Loucy (cell line): Measurements from ENCODE around the gene POP4.

ENCODE experiments used
- H2AFZ ChIP-seq: fragments of 200-600 bp; sonication (generic); 2 replicates; pipeline ENCODE4 v1.6.0; 2016; ENCODE audit warnings: antibody characterized with exemption, mild to moderate bottlenecking, low read length, moderate library complexity
- H3F3A ChIP-seq: fragments of 200-600 bp; 2 replicates; pipeline ENCODE4 v1.6.0; 2016; ENCODE audit warnings: antibody characterized with exemption, low read depth, mild to moderate bottlenecking
- H3K27me3 ChIP-seq: fragments of 200-600 bp; sonication (generic); 2 replicates; pipeline ENCODE4 v1.6.1; 2014; ENCODE audit warnings: low read length, mild to moderate bottlenecking; ENCODE audit not compliant: insufficient read depth, poor library complexity, severe bottlenecking
- H3K36me3 ChIP-seq: fragments of 200-600 bp; sonication (generic); 2 replicates; pipeline ENCODE4 v1.6.1; 2016; ENCODE audit warnings: low read length; ENCODE audit not compliant: insufficient read depth
- H3K4me1 ChIP-seq: fragments of 200-600 bp; sonication (generic); 2 replicates; pipeline ENCODE4 v1.5.1; 2014; ENCODE audit warnings: low read length, mild to moderate bottlenecking; ENCODE audit not compliant: insufficient read depth, poor library complexity, severe bottlenecking
- H3K4me2 ChIP-seq: fragments of 200-600 bp; sonication (generic); 2 replicates; pipeline ENCODE4 v1.6.0; 2014; ENCODE audit warnings: antibody characterized with exemption, low read length, low read depth, mild to moderate bottlenecking; ENCODE audit not compliant: poor library complexity, severe bottlenecking
- H3K4me3 ChIP-seq: fragments of 200-600 bp; sonication (generic); 2 replicates; pipeline ENCODE4 v1.5.1; 2014; ENCODE audit warnings: low read length, mild to moderate bottlenecking, mixed read lengths; ENCODE audit not compliant: poor library complexity, severe bottlenecking
- H3K79me2 ChIP-seq: fragments of 200-600 bp; sonication (generic); 2 replicates; pipeline ENCODE4 v1.6.1; 2014; ENCODE audit warnings: low read length; ENCODE audit not compliant: insufficient read depth
- H3K9ac ChIP-seq: fragments of 200-600 bp; sonication (generic); 2 replicates; pipeline ENCODE4 v1.6.0; 2014; ENCODE audit warnings: mild to moderate bottlenecking, low read depth, low read length, moderate library complexity; ENCODE audit not compliant: poor library complexity, severe bottlenecking
- H3K9me2 ChIP-seq: fragments of 200-600 bp; sonication (generic); replicated peaks from 2 replicates; pipeline ENCODE4 v1.6.1; 2016; ENCODE audit warnings: low read depth, low read length, mixed read lengths
- H3K9me3 ChIP-seq: fragments of 200-600 bp; sonication (generic); 2 replicates; pipeline ENCODE4 v1.6.1; 2014; ENCODE audit warnings: mild to moderate bottlenecking, antibody characterized with exemption, low read length, low read depth; ENCODE audit not compliant: insufficient read depth
- H4K20me1 ChIP-seq: fragments of 200-600 bp; sonication (generic); 2 replicates; pipeline ENCODE4 v1.6.0; 2014; ENCODE audit warnings: antibody characterized with exemption, low read length, mild to moderate bottlenecking; ENCODE audit not compliant: insufficient read depth, poor library complexity, severe bottlenecking
- CTCF ChIP-seq: fragments of 200-600 bp; sonication (generic); conservative IDR thresholded peaks from 2 replicates; pipeline ENCODE4 v1.5.1; 2014; ENCODE audit warnings: mild to moderate bottlenecking, antibody characterized with exemption, low read length
- EZH2phosphoT487 ChIP-seq: fragments of 200-600 bp; IDR thresholded peaks from 2 replicates; pipeline ENCODE4 v1.6.1; 2018; ENCODE audit warnings: antibody characterized with exemption, mild to moderate bottlenecking, moderate library complexity, borderline replicate concordance

Gene POP4

DNA sequence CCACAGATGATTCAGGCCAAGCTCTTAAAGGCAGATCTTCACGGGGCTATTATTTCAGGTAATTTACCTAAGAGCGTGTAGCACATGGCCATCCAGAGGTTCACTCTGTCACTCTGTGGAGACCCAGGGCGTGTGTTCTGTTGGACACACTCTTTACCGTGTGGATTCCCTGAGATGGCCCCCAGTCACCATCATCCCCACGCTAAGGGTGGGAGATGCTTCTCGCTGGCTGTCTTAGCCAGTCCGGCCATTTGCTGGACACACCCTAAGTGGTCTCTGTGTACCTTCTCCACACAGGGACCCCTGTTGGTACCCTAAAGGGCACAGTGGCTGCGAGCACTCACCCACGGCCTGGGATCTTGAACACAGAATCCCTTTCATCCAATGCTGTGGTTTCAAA, 6.0 kb downstream of the POP4 start:
- Histone ChIP-seq H3F3A (no peaks in the 10 kb centered on the region), H3K27me3 (no peaks in the 10 kb centered on the region), H3K36me3 (peaks cover 37% of the 10 kb centered on the region; the same call in 1 of the 2 replicates), H3K9me3 (no peaks in the 10 kb centered on the region), H3K9ac (no peak overlapping the region), H3K4me1 (peaks cover 2% of the 10 kb centered on the region), H3K4me3 (no peak overlapping the region), H2AFZ (no peak overlapping the region), H3K9me2 (no peaks in the 10 kb centered on the region), H3K79me2 (peaks cover 5% of the 10 kb centered on the region), H4K20me1 (no peaks in the 10 kb centered on the region), H3K4me2 (no peak overlapping the region)
- TF ChIP-seq EZH2phosphoT487, result no peak
- no peak for TF ChIP-seq CTCF

DNA sequence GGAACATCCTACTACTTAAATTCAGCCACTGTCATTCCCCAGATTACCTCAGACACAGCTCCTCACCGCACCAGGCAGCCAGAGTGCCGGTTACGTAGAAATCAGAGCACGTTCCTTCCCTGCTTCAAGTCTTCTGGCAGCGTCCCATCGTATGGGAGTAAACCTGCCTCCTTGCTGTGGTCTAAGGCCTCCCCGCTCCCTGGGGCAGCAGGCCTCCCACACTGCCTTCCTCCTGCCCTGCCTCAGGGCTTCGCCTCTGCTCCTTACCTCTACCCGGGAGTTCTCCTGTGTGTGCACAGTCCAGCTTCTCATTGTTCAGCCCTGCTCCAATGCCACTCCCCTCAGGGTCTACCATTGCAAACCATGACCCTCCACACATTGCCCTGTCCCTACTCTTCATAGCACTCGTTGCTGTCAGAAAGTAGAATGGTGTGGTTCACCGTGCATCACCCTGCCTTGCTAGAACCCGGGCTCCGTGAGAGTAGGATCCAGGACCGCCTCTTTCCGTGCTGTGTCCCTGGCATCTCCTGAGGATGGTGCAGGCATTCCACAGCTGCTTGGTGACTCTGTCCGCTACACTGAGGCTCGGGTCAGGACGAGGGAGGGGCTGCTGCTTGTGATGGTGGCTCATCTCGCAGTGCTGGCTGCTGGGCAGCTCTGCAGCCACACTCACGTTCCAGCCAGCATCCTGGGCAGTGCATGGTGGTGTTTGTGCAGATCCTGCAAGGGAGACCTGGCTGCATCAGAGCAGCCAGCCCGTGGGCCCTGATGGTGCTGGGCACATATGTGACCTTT, 6.9 kb downstream of the POP4 start:
- no peaks in the 10 kb centered on the region for H4K20me1 ChIP-seq
- no peaks in the 10 kb centered on the region for H3K9me2 ChIP-seq
- H2AFZ ChIP-seq, result no peak overlapping the region
- H3K4me3 ChIP-seq, result no peak overlapping the region
- H3F3A ChIP-seq, result no peaks in the 10 kb centered on the region
- H3K36me3 ChIP-seq, result peaks cover 37% of the 10 kb centered on the region; the same call in 1 of the 2 replicates
- no peaks in the 10 kb centered on the region for H3K27me3 ChIP-seq
- no peaks in the 10 kb centered on the region for H3K4me1 ChIP-seq
- H3K4me2 ChIP-seq, result no peak overlapping the region
- H3K9me3 ChIP-seq, result no peaks in the 10 kb centered on the region
- no peak overlapping the region for H3K9ac ChIP-seq
- no peaks in the 10 kb centered on the region for H3K79me2 ChIP-seq
- no peak for TF ChIP-seq CTCF
- TF ChIP-seq EZH2phosphoT487, result no peak

DNA sequence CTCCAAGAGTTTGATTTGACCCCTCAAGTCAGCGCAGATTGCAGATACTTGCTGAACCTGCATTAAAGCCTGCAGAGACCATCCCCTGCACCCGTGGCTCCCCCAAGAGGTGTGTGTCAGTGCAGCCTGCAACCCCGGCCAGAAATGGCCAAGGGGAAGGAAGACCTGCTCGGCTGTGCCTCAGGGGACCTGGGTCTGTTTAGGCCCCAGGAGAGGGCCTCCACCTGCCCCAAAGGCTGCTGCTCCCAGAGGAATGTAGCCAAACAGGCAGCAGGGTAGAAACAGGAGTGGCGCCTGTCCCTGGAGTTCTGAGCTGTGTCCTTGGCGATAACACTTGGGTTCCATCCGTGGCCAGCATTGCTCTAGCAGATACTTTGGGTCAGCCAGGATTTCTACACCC, 8.0 kb downstream of the POP4 start:
- Histone ChIP-seq H3K79me2 (no peaks in the 10 kb centered on the region), H2AFZ (no peak overlapping the region), H3K36me3 (peaks cover 37% of the 10 kb centered on the region; the same call in 1 of the 2 replicates)

More for the DNA sequence above, 8.0 kb downstream of the POP4 start:
- no peaks in the 10 kb centered on the region for H3K9me2 ChIP-seq
- H3F3A ChIP-seq, result no peaks in the 10 kb centered on the region
- no peak overlapping the region for H3K4me2 ChIP-seq
- TF ChIP-seq EZH2phosphoT487 (no peak), CTCF (no peak)
- no peak overlapping the region for H3K4me3 ChIP-seq
- no peaks in the 10 kb centered on the region for H3K4me1 ChIP-seq
- no peaks in the 10 kb centered on the region for H3K9me3 ChIP-seq
- no peaks in the 10 kb centered on the region for H3K27me3 ChIP-seq
- H4K20me1 ChIP-seq, result no peaks in the 10 kb centered on the region
- no peak overlapping the region for H3K9ac ChIP-seq
